ENCODE measurements around the gene ESCO1. TPM values are rescaled to one million over a fixed set of nuclear protein-coding genes. Genes with fewer than 3 reads are reported as not detected.
"Not testable (repeated sequence)": the region's sequence is repeated elsewhere in the genome, so short reads cannot be mapped to it uniquely, and the experiment has no call there.

Gene ESCO1
- total RNA-seq, result 10 to 100 TPM; 13.7 to 16.6 TPM
- long read RNA-seq, donor 1, partial matches to known transcripts, result 3 of 5 reads
- long read RNA-seq, donor 1, other reads (novel, unspliced or antisense), result 2 of 5 reads
- long read RNA-seq, donor 2, partial matches to known transcripts, result 14 of 15 reads
- long read RNA-seq, donor 2, other reads (novel, unspliced or antisense), result 1 of 15 reads

GRCh38 chr18:21600526-21601410 is at the start of gene ESCO1:
TSS of gene ESCO1 (minus strand) at chr18:21600704. CDS start at chr18:21574843, 25,861 bp downstream.
- intact Hi-C loops (cut with DNase I), result no loop called here
- peak; percentile 99 for DNase-seq (ENCODE audit: low spot score)

- DNase-seq (ENCODE audit: low spot score), result not testable (repeated sequence)
- intact Hi-C loops (cut with DNase I), result loop anchor here in 1 of 2 donors (5.0 kb wide), 1 partner anchor 362 kb away; no protein-coding TSS in a partner anchor
Measured at GRCh38 chr18:21640375-21640774, 39.9 kb upstream of the ESCO1 start.

- DNase-seq (ENCODE audit: low spot score), result no peak
- intact Hi-C loops (cut with DNase I), result no loop called here
Measured at GRCh38 chr18:21638822-21639221, 38.3 kb upstream of the ESCO1 start.

GRCh38 chr18:21636769-21637168 is 36.3 kb upstream of the ESCO1 start:
- intact Hi-C loops (cut with DNase I), result no loop called here
- no peak for DNase-seq (ENCODE audit: low spot score)

GRCh38 chr18:21634588-21635199 is 34.2 kb upstream of the ESCO1 start:
- intact Hi-C loops (cut with DNase I), result no loop called here
- DNase-seq (ENCODE audit: low spot score), result no peak

GRCh38 chr18:21632393-21632792 is 31.9 kb upstream of the ESCO1 start:
- intact Hi-C loops (cut with DNase I), result no loop called here
- no peak for DNase-seq (ENCODE audit: low spot score)

- intact Hi-C loops (cut with DNase I), result no loop called here
- no peak for DNase-seq (ENCODE audit: low spot score)
Measured at GRCh38 chr18:21629089-21629832, 28.8 kb upstream of the ESCO1 start.

GRCh38 chr18:21621640-21622039 is 21.1 kb upstream of the ESCO1 start:
- DNase-seq (ENCODE audit: low spot score); intact Hi-C loops (cut with DNase I): not testable (repeated sequence)

- DNase-seq (ENCODE audit: low spot score), result peak; percentile 97
- intact Hi-C loops (cut with DNase I), result no loop called here
Measured at GRCh38 chr18:21612125-21613039, 11.9 kb upstream of the ESCO1 start, which contains the start of gene SNRPD1. TSS of gene SNRPD1 (plus strand) at chr18:21612314. CDS start at chr18:21612430, 116 bp downstream.

GRCh38 chr18:21611401-21612124 is 11.1 kb upstream of the ESCO1 start:
- intact Hi-C loops (cut with DNase I), result not testable (repeated sequence)

GRCh38 chr18:21605213-21605612 is 4.7 kb upstream of the ESCO1 start:
- DNase-seq (ENCODE audit: low spot score), result no peak
- intact Hi-C loops (cut with DNase I), result no loop called here

More at GRCh38 chr18:21611401-21612124, 11.1 kb upstream of the ESCO1 start:
- DNase-seq (ENCODE audit: low spot score), result not testable (repeated sequence)

- DNase-seq (ENCODE audit: low spot score), result no peak
- intact Hi-C loops (cut with DNase I), result no loop called here
Measured at GRCh38 chr18:21604671-21605070, 4.2 kb upstream of the ESCO1 start.

GRCh38 chr18:21602299-21602587 is 1.7 kb upstream of the ESCO1 start:
- intact Hi-C loops (cut with DNase I), result no loop called here

GRCh38 chr18:21599585-21600525 is 649 bp downstream of the ESCO1 start:
- DNase-seq (ENCODE audit: low spot score), result peak; percentile 83
- intact Hi-C loops (cut with DNase I), result no loop called here

More at GRCh38 chr18:21602299-21602587, 1.7 kb upstream of the ESCO1 start:
- no peak for DNase-seq (ENCODE audit: low spot score)

- DNase-seq (ENCODE audit: low spot score), result no peak
- intact Hi-C loops (cut with DNase I), result no loop called here
Measured at GRCh38 chr18:21598726-21599584, 1.5 kb downstream of the ESCO1 start.

GRCh38 chr18:21597620-21598019 is 2.9 kb downstream of the ESCO1 start:
- no peak for DNase-seq (ENCODE audit: low spot score)
- intact Hi-C loops (cut with DNase I), result no loop called here

Measured in posterior vena cava (tissue), 2 donors.